NCI-H2171 (cell line): ENCODE measurements around the gene GREM2.

ENCODE experiments used
- DNase-seq: peaks from one replicate; lab custom pipeline; 2025; lab: John Stamatoyannopoulos, UW

Gene GREM2

GRCh38 chr1:240610636-240611035, 1.3 kb downstream of the GREM2 start:
- DNase-seq = no peak

DNA sequence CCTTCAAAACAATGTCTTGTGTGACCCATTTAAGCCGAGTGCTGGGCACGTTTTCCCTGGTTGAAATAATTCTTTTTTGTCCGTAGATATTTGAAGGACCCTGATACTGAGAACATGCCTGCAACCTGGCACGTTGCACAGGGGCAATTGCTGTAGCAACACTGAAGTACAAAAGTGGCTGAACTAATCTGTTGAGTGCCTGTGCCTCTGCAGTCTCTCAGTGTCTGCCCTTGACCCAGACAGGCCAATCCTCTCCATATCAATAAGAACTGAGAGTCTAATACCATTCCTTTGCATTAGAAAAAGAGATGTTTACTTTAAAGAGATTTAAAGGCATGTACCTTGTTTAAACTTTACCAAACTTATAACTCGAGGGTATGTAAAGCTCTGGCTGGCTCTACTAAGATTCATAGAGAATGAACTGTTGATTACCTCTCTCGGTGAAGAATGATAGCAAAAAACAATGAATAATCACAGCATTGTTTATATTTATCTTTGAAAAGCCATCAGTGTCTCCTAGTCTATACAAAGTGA, 2.4 kb downstream of the GREM2 start:
- DNase-seq = no peak

GRCh38 chr1:240608707-240609106, 3.2 kb downstream of the GREM2 start:
- DNase-seq = no peak

- DNase-seq = no peak
Measured at GRCh38 chr1:240607006-240607405, 4.9 kb downstream of the GREM2 start.

GRCh38 chr1:240602189-240602588, 9.8 kb downstream of the GREM2 start:
- no peak for DNase-seq

DNA sequence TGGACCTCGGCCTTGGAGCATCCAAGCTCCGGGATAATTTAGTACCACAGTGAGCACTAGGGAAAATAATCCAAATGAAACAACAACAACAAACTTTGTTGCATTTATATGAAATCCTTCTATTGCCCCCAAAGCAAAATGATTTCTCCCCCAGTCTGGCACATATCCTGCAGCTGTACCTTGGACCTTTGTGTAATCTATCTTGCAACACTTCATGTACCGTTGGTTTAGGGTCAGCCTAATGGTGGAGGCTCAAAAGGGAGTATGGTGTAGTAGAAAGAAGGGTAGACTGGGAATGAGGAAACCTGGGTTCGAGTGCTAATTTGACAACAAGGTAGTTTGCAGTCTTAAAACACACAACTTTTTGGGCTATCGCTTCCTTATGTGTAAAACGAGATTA, 12.1 kb downstream of the GREM2 start:
- no peak for DNase-seq

DNA sequence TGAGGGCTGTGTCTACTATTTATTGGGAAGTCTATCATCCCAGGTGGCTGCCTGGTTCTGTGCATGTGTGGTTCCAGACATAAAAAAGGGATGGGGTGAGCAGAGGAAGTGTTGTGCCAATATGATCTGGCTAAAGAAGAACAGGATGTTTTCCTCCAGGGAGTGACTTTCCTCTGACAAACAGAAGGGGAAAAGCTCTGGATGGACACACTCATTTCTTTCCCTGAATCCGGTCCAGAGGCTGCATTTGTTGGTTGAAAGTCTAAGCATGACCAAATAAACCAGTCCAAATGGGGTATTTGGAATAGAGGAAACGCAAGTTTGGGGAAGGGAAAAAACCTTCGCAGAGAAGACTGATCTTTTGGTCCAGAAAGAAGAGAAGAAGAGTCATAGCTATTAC, 12.7 kb downstream of the GREM2 start:
- DNase-seq = no peak

GRCh38 chr1:240598216-240599001, 13.5 kb downstream of the GREM2 start:
- no peak for DNase-seq

GRCh38 chr1:240597153-240597745, 14.7 kb downstream of the GREM2 start:
- no peak for DNase-seq

- DNase-seq = no peak
Measured at GRCh38 chr1:240595476-240595875, 16.5 kb downstream of the GREM2 start.

DNA sequence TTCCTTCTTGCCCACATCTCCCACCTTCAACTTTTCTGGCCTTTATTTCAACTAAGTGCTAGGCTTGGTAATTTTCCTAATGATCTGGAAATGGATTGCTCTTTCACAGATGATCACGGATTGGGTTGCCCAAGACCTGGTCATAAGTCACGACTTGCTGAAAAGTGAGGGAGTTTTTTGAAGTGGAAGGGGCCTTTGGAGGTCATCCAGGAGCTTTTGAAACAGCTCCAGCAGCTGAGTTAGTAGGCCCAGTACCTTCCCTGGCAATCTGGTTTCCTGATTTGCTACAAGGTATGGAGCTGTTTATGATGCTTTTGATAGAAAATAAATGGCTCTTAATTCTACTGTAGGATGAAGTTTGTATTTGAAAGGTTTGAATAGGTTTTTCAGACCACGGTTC, 20.4 kb downstream of the GREM2 start:
- DNase-seq = no peak

- DNase-seq = no peak
Measured at GRCh38 chr1:240591078-240591477, 20.9 kb downstream of the GREM2 start.

DNA sequence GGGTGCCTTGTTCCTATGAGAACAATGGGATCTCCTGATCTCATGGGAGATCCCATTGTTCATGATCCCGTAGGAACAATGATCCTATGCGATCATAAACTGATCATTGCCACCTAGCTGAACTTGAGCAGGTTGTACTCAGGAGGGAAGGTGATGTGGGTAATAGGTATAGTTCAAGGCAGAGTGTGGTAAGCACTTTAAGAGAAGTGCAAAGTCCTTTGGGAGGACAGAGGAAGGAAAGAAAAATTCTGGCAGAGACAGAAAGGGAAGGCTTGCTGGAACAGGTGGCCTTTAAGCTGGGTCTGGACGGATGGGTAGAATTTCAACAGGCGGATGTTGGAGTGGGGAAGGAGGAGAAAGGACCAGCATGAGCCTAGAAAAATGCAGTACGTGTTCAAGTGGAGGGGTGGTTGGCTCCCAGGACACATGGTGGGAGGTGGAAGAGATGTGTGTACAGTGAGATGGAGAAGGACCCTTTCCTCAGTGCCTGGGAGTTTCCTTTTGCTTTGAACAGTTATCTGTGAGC, 22.3 kb downstream of the GREM2 start:
- no peak for DNase-seq

GRCh38 chr1:240586006-240586405, 25.9 kb downstream of the GREM2 start:
- DNase-seq = no peak

DNA sequence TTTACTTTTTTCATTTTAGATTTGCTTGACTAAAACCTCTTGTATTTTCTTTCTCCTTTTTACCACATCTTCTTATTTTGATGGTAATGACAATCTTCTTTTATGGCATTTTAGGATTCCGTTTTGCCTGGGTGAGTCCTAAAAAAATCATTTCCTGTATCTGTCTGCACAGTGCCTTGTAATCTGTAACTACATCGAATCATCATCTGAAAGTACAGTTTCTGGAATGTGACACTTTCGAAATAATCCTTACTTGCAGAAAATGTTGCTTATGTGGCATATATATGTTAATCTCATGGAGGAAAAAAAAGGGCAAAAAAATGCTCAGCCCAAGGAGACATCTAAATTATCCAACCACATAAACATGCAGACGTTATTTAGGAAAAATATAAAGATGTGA, 29.0 kb downstream of the GREM2 start:
- no peak for DNase-seq

GRCh38 chr1:240579511-240579910, 32.4 kb downstream of the GREM2 start:
- DNase-seq = no peak

- no peak for DNase-seq
Measured at GRCh38 chr1:240577095-240577494, 34.9 kb downstream of the GREM2 start.

DNA sequence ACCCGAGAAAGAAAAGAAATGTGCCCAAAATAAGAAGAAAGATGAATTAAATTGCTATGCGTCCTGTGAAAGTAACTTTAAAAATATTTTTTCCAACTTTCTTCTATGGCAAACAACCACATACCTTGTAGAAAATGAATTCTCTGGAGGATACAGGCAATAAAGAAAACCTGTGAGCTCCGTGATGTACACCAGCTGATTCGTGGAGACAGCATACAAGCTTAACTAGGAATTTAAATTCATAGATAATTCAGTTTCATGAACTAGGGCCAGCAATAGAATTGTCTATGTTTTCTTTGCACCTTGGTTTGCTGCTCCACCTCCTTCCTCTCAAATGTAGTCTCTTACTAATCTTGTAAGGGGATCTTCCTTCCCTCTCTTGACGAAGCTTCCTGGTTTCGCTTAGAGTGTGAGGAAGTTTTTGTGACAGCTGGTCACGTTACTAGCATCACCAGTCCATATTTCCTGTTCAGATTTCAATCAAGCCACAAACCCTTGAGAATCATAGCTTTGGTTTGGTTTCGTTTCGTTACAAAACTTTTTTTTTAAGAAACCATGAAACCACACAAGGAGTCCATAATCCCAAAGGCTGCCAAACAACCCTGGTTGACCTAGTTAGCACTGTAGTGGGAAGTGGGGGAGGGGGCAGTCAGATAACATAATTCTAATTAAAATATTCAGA, 35.8 kb downstream of the GREM2 start:
- no peak for DNase-seq

GRCh38 chr1:240572328-240572727, 39.6 kb downstream of the GREM2 start:
- no peak for DNase-seq

- no peak for DNase-seq
Measured at GRCh38 chr1:240571782-240572181, 40.2 kb downstream of the GREM2 start.

DNA sequence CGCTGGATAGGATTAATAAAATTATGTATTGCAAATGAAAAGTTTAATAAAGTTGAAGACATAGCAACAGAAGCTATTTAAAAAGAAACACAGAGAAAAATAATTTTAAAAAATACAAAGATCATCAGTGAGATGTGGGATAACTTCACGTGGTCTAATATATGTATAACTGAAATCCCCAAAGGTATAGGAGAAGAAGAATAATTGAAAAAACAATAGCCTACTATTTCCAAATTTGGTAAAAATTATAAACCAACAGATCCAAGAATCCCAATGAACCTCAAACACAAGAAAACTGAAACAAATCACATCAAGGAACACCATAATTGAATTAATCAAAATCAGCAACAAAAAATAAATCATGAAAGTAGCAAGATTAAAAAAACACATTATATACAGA, 44.9 kb downstream of the GREM2 start:
- DNase-seq = no peak

- DNase-seq = no peak
Measured at GRCh38 chr1:240562779-240563178, 49.2 kb downstream of the GREM2 start.

GRCh38 chr1:240562111-240562590, 49.8 kb downstream of the GREM2 start:
- peak; percentile 60 for DNase-seq
